HCT116 (cell line): ENCODE measurements around the gene NIFK. TPM values are rescaled to one million over a fixed set of nuclear protein-coding genes. Genes with fewer than 3 reads are reported as not detected.

Experiments used
- ATAC-seq: fragments of 200-7000 bp; cut with Tn5 transposase; 2 replicates; pipeline ENCODE4 v1.9.1; 2020; ENCODE audit warnings: mild to moderate bottlenecking, moderate library complexity
- BruUV-seq: library from RNA; stranded (reverse); fragments of 400-500 nt; replicated peaks from 2 replicates; lab custom pipeline; 2021; lab: Mats Ljungman, UMichigan
- CTCF ChIA-PET: fragments of 300-600 bp; sonication (Branson Sonifier 250); formaldehyde crosslinking; loops from one replicate; lab custom pipeline; 2021; ENCODE audit warnings: antibody characterized with exemption; lab: Charles Lee
- POLR2A ChIA-PET: fragments of 300-600, 350-600 bp; sonication (Branson Sonifier 250); formaldehyde crosslinking; loops from one replicate; lab custom pipeline; 2021; ENCODE audit warnings: antibody characterized with exemption; lab: Charles Lee
- RAD21 ChIA-PET, 2 experiments: fragments of 300-600 bp; sonication (Branson Sonifier 250); formaldehyde crosslinking; loops; one replicate each; lab custom pipeline; 2023; ENCODE audit warnings: low total read pairs in 2 of 2; ENCODE audit not compliant: uncharacterized antibody in 2 of 2, unreplicated experiment in 2 of 2, low non-redundant PET in 1 of 2; lab: Charles Lee
- DNase-seq: peaks from one replicate; pipeline ENCODE4 v3.0.0-alpha.2; 2010; ENCODE audit warnings: low read depth, low spot score
- H2AFZ ChIP-seq: fragments of 200-600 bp; shearing (Covaris generic), sonication (generic); 2 replicates; pipeline ENCODE4 v1.6.1; 2017; ENCODE audit warnings: low read depth, mixed run types, mixed read lengths, antibody characterized with exemption, low read length; ENCODE audit not compliant: poor library complexity, severe bottlenecking
- H3K27ac ChIP-seq: 2 replicates; pipeline ENCODE4 v1.5.1; 2012; ENCODE audit warnings: low read depth, low read length
- H3K27me3 ChIP-seq: fragments of 200-600 bp; sonication (generic); 2 replicates; pipeline ENCODE4 v1.6.1; 2016; ENCODE audit warnings: mixed run types, low read length, mixed read lengths; ENCODE audit not compliant: insufficient read depth
- H3K36me3 ChIP-seq, 2 experiments: fragments of 200-500 bp in 1 of 2; fragments of 200-600 bp in 1 of 2; sonication (Bioruptor generic) in 1 of 2; sonication (generic) in 1 of 2; 2 replicates each; pipeline versions ENCODE4 v1.5.1 to v1.6.1; 2014 to 2016; ENCODE audit warnings: low read length in 2 of 2, inconsistent platforms in 1 of 2, mixed read lengths in 1 of 2, mixed run types in 1 of 2; ENCODE audit not compliant: insufficient read depth in 2 of 2, control insufficient read depth in 1 of 2
- H3K4me1 ChIP-seq, 2 experiments: fragments of 200-600 bp in 1 of 2; sonication (generic) in 1 of 2; 2 replicates each; pipeline versions ENCODE4 v1.5.1 to v1.6.1; 2012 to 2017; ENCODE audit warnings: low read length in 2 of 2, inconsistent platforms in 1 of 2, mild to moderate bottlenecking in 1 of 2, mixed read lengths in 1 of 2, mixed run types in 1 of 2, moderate library complexity in 1 of 2; ENCODE audit not compliant: insufficient read depth in 2 of 2, control insufficient read depth in 1 of 2
- H3K4me2 ChIP-seq: fragments of 200-600 bp; sonication (generic); 2 replicates; pipeline ENCODE4 v1.6.1; 2017; ENCODE audit warnings: mixed run types, low read length, mixed read lengths
- H3K4me3 ChIP-seq, 2 experiments: fragments of 200-600 bp in 1 of 2; sonication (generic) in 1 of 2; replicated peaks in 1 of 2; 2 replicates each; pipeline ENCODE4 v1.5.1; 2011 to 2016; ENCODE audit warnings: low read length in 2 of 2, control low read depth in 1 of 2, low read depth in 1 of 2, mild to moderate bottlenecking in 1 of 2, mixed read lengths in 1 of 2, mixed run types in 1 of 2
- H3K79me2 ChIP-seq: fragments of 200-600 bp; sonication (generic); 2 replicates; pipeline ENCODE4 v1.6.1; 2017; ENCODE audit warnings: mild to moderate bottlenecking, mixed run types, low read length, moderate library complexity, mixed read lengths; ENCODE audit not compliant: insufficient read depth
- H3K9ac ChIP-seq: fragments of 200-600 bp; sonication (generic); 2 replicates; pipeline ENCODE4 v1.6.1; 2016; ENCODE audit warnings: low read length, mixed read lengths
- H3K9me2 ChIP-seq: fragments of 200-600 bp; sonication (generic), shearing (Covaris generic); 2 replicates; pipeline ENCODE4 v1.6.1; 2017; ENCODE audit warnings: mixed run types, mild to moderate bottlenecking, moderate library complexity; ENCODE audit not compliant: insufficient read depth
- H3K9me3 ChIP-seq, 2 experiments: fragments of 200-500 bp in 1 of 2; fragments of 200-600 bp in 1 of 2; sonication (Bioruptor generic) in 1 of 2; sonication (generic) in 1 of 2; 2 replicates each; pipeline ENCODE4 v1.6.1; 2014 to 2017; ENCODE audit warnings: low read length in 2 of 2, mixed read lengths in 2 of 2, inconsistent platforms in 1 of 2, low read depth in 1 of 2, mild to moderate bottlenecking in 1 of 2, mixed run types in 1 of 2, moderate library complexity in 1 of 2; ENCODE audit not compliant: control insufficient read depth in 1 of 2, insufficient read depth in 1 of 2
- H4K20me1 ChIP-seq: fragments of 200-600 bp; sonication (generic), shearing (Covaris generic); 2 replicates; pipeline ENCODE4 v1.6.1; 2017; ENCODE audit warnings: mixed run types, mild to moderate bottlenecking, moderate library complexity; ENCODE audit not compliant: insufficient read depth
- ATF3 ChIP-seq: IDR thresholded peaks from 2 replicates; pipeline ENCODE4 v1.6.1; 2012
- CBX3 ChIP-seq: IDR thresholded peaks from 2 replicates; pipeline ENCODE4 v1.6.1; 2012; ENCODE audit warnings: low read depth
- CEBPB ChIP-seq: IDR thresholded peaks from 2 replicates; pipeline ENCODE4 v1.6.1; 2012; ENCODE audit warnings: low read depth
- CTCF ChIP-seq, 3 experiments: fragments of 200-600 bp in 1 of 3; sonication (generic) in 1 of 3; IDR thresholded peaks in 2 of 3; conservative IDR thresholded peaks in 1 of 3; 2 replicates each; pipeline ENCODE4 v1.5.1; 2012 to 2017; ENCODE audit warnings: low read depth in 2 of 3, low read length in 2 of 3, antibody characterized with exemption in 1 of 3, borderline replicate concordance in 1 of 3, control low read depth in 1 of 3, mild to moderate bottlenecking in 1 of 3, mixed read lengths in 1 of 3, mixed run types in 1 of 3, moderate library complexity in 1 of 3; ENCODE audit not compliant: insufficient read depth in 1 of 3
- EGR1 ChIP-seq: IDR thresholded peaks from 2 replicates; pipeline ENCODE4 v1.6.1; 2012; ENCODE audit warnings: low read depth
- ELF1 ChIP-seq: IDR thresholded peaks from 2 replicates; pipeline ENCODE4 v1.6.1; 2012; ENCODE audit warnings: low read depth, borderline replicate concordance
- EZH2 ChIP-seq: fragments of 200-600 bp; sonication (generic); IDR thresholded peaks from 2 replicates; pipeline ENCODE4 v1.6.1; 2017; ENCODE audit warnings: antibody characterized with exemption, mixed run types
- EZH2phosphoT487 ChIP-seq: fragments of 200-600 bp; IDR thresholded peaks from 2 replicates; pipeline ENCODE4 v1.6.1; 2018; ENCODE audit warnings: antibody characterized with exemption, borderline replicate concordance
- FOSL1 ChIP-seq: IDR thresholded peaks from 2 replicates; pipeline ENCODE4 v1.6.1; 2012; ENCODE audit warnings: low read depth
- POLR2A ChIP-seq: IDR thresholded peaks from 2 replicates; pipeline ENCODE4 v1.7.0; 2011; ENCODE audit warnings: borderline replicate concordance; ENCODE audit not compliant: insufficient read depth, insufficient read length; ENCODE audit errors: extremely low read depth
- POLR2AphosphoS5 ChIP-seq: IDR thresholded peaks from 2 replicates; pipeline ENCODE4 v1.6.1; 2011; ENCODE audit warnings: mild to moderate bottlenecking, low read depth, low read length, moderate library complexity
- RAD21 ChIP-seq: IDR thresholded peaks from 2 replicates; pipeline ENCODE4 v1.6.1; 2012; ENCODE audit warnings: low read depth, mild to moderate bottlenecking
- SIN3A ChIP-seq: IDR thresholded peaks from 2 replicates; pipeline ENCODE4 v1.6.1; 2012; ENCODE audit warnings: low read depth
- SP1 ChIP-seq: IDR thresholded peaks from 2 replicates; pipeline ENCODE4 v1.6.1; 2012; ENCODE audit warnings: low read depth
- SRF ChIP-seq: IDR thresholded peaks from 2 replicates; pipeline ENCODE4 v1.6.1; 2012; ENCODE audit warnings: low read depth
- TCF7L2 ChIP-seq: IDR thresholded peaks from 2 replicates; pipeline ENCODE4 v1.7.0; 2011; ENCODE audit warnings: borderline replicate concordance, inconsistent platforms; ENCODE audit not compliant: insufficient read depth, insufficient read length; ENCODE audit errors: extremely low read depth
- ZBTB33 ChIP-seq: IDR thresholded peaks from 2 replicates; pipeline ENCODE4 v1.6.1; 2011; ENCODE audit warnings: mild to moderate bottlenecking, low read length, moderate library complexity; ENCODE audit not compliant: insufficient replicate concordance; ENCODE audit errors: extremely low read depth
- ZFX ChIP-seq: fragments of 450-650 bp; IDR thresholded peaks from 2 replicates; pipeline ENCODE4 v1.6.1; 2017
- ZNF274 ChIP-seq: fragments of 200-500 bp; sonication (Bioruptor generic); IDR thresholded peaks from 2 replicates; pipeline ENCODE4 v1.6.1; 2014; ENCODE audit warnings: mild to moderate bottlenecking, low read depth, low read length, inconsistent platforms
- intact Hi-C: fragments of 100-400 bp; cut with micrococcal nuclease; formaldehyde crosslinking; loops from 2 replicates; pipeline ENCODE4 v1.10.0; 2022
- total RNA-seq: library from RNA; stranded (reverse); gene quantifications from one replicate; pipeline ENCODE4 v1.2.1, GENCODE V29; 2021; ENCODE audit not compliant: unreplicated experiment

NIFK gene
- total RNA-seq, 1 experiment from 2014 or later = 93.2 TPM

- POLR2A ChIA-PET = no interaction called here
Measured at GRCh38 chr2:121731366-121731765, 5.3 kb downstream of the NIFK start.

More at GRCh38 chr2:121731366-121731765, 5.3 kb downstream of the NIFK start:
- Histone ChIP-seq H3K36me3 (peaks cover 59 to 63% of the 10 kb centered on the region in 2 experiments), H3K4me3 (no peak overlapping the region), H4K20me1 (peaks cover 18% of the 10 kb centered on the region), H3K4me1 (peaks cover 5% of the 10 kb centered on the region in 2 experiments; a peak in 3 of 4 replicates), H3K4me2 (no peak overlapping the region), H2AFZ (no peak overlapping the region), H3K27ac (no peak overlapping the region), H3K9me3 (no peaks in the 10 kb centered on the region), H3K27me3 (no peaks in the 10 kb centered on the region), H3K9me2 (no peaks in the 10 kb centered on the region), H3K9ac (no peak overlapping the region), H3K79me2 (peaks cover 61% of the 10 kb centered on the region)
- ATAC-seq (no peak), DNase-seq (no peak)
- ChIA-PET CTCF (no interaction called here), RAD21 (no interaction called here)
- BruUV-seq = no TSS peak
- TF ChIP-seq ATF3 = no peak
- TF ChIP-seq SIN3A = no peak
- TF ChIP-seq ZFX = no peak
- TF ChIP-seq CBX3 = no peak
- TF ChIP-seq POLR2AphosphoS5 = no peak
- no peak for TF ChIP-seq SRF
- no peak for TF ChIP-seq EGR1
- TF ChIP-seq ZNF274 = no peak
- no peak for TF ChIP-seq CEBPB
- TF ChIP-seq FOSL1 = no peak
- TF ChIP-seq EZH2 = no peak
- no peak for TF ChIP-seq CTCF (IDR thresholded peaks at IDR 0.05 in 2 of 3, conservative IDR thresholded peaks at IDR 0.05 in 1 of 3; ENCODE audit: borderline replicate concordance in 1 of 3, insufficient read depth in 1 of 3, low read depth in 2 of 3, low read length in 2 of 3)
- TF ChIP-seq EZH2phosphoT487 = no peak
- TF ChIP-seq ZBTB33 = no peak
- no peak for TF ChIP-seq TCF7L2
- no peak for TF ChIP-seq SP1
- TF ChIP-seq POLR2A = no peak
- TF ChIP-seq RAD21 = no peak
- TF ChIP-seq ELF1 = no peak
- intact Hi-C loops = no loop called here
